GM18909 (cell line): ENCODE data around the gene PRKCA.

Experiments used
- ATAC-seq: cut with Tn5 transposase; IDR thresholded peaks from one replicate; pipeline ENCODE4 v1.9.1; 2021; ENCODE audit warnings: mild to moderate bottlenecking; ENCODE audit not compliant: unreplicated experiment, poor library complexity

Gene PRKCA

DNA sequence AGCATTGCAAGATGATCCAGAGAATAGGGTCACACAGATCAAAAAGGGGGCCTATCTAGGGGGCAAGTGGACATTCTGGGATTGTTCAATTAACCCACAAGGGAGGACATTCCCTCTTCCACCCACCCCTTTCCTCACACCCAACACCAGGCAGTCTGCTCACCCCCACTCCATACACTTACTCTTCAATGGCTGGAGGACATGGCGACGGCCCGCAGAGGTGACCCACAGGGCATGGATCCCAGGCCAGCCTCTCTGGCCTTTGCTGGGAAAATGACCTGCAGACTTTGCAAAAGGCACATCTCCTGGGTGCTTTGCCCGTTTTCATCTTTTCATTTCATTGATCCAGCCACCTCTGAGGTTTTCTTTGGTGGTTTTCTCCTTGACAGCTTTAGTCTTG is 530.8 kb downstream of the PRKCA start:
- ATAC-seq, result no peak

DNA sequence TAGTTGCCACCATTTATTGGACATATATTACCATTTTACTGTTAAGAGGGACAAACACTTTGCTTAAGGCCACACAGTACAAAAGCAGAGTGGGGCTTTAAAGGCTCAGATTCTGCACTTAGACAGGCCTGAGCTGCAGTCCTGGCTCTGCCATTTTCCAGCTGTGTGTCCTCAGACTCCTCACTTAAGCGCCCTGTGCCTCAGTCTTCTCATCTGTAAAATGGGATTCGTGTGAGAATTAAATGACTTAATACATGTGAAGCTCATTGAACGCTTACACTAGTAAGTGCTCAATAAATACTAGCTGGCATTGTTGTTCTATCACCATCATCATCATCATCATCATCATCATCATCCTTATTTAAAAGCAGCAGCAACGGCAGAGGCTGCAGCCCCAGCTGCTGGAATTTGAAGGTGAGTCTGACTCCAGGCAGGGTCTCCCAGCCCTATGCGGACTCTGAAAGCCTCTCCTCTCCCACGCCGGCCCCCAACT is 532.1 kb downstream of the PRKCA start:
- no peak for ATAC-seq

DNA sequence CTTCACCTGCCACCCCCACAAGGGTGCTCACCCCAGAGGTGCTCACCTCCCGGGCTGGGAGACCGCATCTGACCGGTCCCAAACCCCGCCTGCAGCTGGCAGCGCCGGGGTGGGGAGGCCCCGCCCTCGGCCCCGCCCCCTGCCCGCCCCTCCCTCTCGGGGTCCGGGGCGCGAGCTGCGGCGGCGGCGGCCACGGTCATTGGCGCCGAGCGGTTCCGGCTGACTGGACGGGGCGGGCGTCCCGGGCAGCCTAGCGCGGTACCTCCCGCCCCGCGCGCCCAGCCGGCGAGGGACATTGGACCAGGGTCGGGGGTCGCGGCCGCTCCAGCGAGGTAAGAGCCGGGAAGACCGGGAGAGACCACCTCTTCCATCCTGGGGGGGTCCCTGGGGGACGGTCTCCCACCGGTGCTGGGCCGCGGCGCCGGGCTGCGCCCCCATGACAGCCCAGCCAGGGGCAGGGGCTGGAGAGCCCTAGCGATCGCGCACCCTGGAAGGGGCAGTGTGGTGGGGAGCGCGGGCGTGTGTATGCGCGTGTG is 532.6 kb downstream of the PRKCA start, which contains the start of gene CACNG5:
CACNG5 (plus strand) TSS at position 199 of the 536 bp plus-strand sequence. CDS start 42,216 bp downstream, outside the sequence.
- ATAC-seq, result no peak

DNA sequence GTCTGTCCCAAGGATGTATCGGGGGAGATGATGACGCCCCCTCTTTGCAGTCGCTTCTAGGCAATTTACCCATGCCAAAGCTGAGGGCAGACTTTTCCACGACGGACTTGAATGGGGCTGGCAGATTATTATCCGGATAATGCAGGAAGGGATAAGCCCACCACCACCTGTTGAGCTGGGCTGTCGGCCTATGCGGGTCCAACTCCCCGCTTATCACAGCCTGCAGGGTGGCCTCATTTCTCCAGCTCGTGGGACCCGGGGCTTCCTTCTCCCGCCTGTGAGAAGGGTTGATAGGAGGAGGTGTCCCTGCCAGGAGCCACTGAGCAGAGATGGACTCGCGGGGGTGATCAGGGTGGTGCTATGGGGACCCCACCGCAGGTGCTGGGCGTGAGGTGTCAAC is 533.1 kb downstream of the PRKCA start:
- ATAC-seq, result no peak

DNA sequence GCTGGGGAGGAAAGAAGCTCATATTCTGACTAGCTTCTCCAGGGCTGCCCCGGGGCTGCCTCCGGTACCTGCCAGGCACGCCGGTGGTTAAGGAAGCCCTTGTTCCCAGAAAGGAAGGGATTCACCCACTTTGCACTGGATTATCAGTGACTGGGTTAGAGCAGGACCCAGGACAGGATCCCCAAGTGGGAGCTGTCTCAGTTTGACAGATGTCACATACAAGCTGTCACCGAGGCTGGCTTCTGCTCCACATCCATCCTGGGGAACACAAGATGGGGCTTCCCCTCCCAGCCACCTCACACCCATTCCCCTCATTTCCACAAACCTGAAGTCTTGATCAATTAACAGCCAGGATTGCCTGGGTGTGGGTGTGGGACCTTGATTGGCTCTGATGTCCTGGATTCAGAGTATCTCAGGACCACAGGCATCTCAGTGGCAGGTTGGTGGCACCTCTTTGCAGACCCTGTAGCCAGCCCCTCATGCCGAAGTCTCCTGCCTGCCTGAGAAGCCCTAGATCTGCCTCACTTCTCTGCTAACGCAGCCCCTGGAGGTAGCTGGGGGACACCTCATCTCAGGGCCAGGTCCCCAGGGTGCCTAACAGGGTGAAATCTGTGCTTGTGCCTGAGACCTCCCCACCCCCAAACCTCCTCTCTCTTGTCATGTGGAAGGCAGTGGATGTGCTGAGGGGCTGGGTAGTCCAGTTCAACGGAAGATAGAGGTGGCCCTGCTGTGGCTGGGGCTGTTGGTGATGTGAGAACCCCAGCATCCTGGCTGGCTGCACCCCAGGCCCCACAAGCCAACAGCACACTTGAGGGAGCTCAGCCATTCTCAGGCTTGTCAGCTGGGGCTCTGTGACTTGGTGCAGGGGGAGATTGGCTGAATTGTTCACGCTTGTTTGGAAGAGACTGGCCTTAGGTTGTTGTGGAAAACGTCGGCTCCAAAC is 533.9 kb downstream of the PRKCA start:
- ATAC-seq, result no peak

DNA sequence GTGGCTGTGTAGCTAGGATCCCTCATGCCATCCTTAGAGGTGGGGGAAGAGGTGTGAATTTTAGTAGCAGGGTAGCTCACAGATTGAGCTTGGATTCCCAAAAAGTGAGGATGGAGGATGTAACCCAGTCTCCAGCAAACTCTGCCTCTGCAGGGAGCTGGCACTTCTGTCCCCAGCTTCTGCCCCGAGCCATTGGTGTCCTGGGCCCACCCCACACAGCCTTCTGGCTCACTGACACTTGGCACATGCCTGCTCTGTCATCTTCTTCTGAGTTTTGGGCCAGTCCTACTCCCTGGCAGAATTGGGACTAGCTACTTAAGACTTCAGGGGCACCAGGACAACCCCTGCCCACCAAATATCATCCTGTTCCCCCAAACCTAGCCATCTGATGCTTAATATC is 534.8 kb downstream of the PRKCA start:
- no peak for ATAC-seq

DNA sequence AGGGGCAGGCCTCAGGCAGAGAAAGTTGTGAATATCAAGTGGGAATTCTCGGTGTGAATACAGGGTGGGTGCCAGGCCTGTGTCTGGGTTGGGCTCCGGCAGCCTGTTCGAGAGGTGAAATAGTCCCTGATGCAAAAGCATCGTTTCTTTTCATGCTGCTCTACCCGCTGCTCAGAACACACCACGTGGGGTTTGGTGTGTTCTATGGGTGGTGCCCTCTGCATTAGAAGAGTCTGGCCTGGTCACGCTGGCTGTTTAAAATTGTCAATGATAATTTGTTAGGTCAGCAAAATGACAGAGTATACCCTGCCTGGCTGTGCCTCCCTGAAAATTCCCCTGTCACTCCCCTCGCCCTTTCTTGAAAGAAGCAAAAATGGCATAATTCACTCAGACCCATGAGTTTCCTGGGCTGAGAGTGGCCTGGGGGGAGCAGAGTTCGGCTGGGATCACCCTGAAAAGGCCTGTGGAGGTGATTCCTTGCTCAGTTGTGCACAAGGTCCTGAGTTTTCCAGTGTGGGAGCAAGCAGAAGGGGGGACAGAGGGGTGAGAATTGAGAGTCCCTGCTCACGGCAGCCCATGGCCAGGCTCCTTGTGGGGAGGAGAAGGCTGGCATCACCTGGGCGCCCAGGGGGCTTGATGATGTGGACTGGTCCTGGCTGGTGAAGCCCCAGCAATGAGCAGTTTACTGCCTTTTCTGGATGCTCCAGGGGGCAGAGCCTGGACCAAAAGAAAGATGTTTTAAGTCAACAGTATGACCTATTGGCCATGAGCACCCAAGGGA is 535.7 kb downstream of the PRKCA start:
- no peak for ATAC-seq

DNA sequence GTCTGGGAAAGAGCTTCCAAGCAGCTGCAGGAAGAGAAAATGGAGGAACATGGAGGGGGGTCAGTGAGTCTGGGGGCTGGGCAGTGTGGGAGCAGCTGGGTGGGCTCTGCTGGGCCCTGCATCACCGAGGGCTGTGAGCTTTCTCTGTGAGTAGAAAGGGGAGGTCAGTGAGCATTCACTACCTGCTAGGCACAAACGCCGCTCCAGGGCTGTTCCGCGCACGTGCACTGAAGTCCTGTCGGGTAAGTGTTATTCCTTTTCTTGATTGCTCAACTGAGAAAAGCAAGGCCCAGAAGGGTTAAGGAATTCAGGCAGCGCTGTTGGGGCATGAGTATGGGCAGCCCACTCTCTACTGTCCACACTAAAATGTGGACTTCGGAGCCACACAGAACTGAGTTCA is 537.2 kb downstream of the PRKCA start:
- ATAC-seq, result no peak

DNA sequence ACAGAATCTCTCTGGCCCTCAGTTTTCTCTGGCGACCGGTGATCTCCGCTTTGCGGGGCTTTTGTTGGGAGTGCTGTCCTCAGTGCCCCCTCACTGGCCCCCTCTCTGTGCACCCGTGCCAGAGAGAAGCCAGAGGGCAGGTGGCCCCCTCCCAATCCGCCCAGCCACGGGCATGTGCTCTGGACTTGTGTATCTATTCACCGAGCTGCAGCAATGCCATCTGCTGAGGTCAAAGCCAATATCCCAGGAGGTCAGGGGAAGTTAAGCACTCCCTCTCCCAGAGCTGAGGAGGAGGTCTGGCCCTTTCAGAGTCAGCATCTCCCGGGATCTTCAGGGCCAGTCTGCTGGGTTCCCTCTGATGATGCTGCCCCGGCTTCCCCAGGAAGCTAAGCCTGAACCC is 537.6 kb downstream of the PRKCA start:
- no peak for ATAC-seq

DNA sequence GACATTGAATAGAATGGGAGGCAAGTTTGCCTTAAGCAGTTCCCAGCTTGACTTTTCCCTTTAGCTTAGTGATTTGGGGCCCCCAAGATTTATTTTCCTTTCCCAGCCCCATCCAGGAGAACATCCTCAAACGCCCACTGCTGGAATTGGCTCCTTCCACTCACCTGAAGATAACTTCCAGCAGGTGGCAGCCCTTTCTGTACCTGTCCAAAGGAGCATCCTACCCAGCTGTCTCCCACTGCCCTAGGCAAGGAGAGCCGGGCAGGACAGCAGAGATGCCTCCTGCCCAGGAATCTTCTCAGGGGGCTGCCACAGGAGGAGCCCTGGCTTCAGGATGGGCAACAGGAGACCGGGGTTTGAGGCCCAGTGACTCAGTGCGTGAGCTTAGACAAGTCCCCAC is 538.9 kb downstream of the PRKCA start:
- no peak for ATAC-seq

DNA sequence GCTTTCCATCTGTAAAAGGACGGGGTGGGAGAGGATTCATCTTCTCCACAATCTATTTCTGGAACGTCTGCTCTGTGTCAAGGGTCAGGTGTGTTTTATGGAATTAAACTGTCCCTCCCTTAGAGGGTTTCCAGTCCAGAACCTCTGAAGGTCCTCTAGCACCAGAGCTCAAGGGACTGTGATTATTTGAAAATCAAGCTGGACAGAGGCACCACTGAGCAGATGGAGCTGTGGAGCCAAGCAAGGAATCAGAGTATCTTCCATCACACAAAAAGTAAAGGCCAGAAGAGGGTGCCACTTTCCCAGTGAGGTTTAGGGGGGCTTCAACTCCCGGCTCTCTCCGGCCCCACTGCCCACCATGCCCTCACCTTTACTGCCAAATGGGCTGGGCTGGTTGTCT is 539.3 kb downstream of the PRKCA start:
- ATAC-seq, result no peak

DNA sequence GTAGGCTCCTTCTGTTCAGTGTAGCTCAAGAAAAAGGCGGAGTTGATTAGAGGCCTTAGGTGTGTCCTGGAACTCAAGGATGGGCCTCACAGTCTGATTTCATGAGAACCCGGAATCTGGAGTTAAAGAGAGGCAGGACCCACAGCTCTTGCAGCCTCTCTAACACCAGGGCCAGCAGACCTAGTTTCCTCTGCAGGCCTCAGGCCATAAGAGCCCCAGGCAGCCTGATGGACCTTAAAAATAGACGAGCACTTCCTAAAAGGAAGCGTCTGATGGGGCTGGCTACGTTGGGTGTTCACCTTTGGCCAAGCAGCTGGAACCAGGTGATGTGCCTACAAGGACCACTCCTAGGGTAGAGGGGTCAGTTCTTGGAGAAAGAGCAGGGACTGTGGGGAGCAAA is 540.1 kb downstream of the PRKCA start:
- ATAC-seq, result no peak

DNA sequence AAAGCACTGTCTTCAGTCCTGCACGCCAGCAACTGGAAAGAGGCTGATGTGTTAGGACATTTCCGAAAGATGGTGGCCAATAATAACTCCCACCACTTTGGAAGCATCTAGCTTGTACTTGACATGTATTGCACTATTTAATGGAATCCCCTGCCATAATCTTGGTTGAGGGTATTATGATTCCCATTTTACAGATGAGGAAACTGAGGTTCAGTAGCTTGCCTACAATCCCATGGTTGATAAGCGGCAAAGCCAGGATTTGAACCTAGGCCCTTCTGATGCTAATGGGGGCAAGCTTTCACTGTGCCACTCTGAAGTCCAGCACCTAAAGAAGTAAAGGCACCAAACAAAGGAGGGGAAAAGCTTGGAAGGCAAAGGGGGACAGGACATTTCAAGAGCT is 540.5 kb downstream of the PRKCA start:
- no peak for ATAC-seq

DNA sequence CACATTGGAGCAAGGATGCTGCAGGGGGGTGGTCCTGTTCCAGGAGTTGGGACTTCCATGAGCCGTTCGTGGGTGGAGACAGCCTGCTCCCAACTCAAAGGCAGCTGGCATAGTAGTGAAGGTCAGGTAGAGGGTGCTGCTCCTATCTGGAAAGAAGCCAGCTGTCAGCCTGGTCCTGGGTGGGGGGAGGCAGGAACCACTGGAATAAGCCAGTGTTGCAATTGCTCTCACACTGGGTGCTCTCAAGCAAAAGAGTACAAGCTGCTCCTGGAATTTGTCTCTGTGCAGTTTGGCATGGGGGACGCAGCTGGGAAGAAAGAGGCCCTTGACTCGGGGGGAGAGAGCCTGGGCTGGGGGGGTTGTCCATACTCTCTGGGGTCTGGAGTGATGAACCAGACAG is 541.2 kb downstream of the PRKCA start:
- ATAC-seq, result no peak

DNA sequence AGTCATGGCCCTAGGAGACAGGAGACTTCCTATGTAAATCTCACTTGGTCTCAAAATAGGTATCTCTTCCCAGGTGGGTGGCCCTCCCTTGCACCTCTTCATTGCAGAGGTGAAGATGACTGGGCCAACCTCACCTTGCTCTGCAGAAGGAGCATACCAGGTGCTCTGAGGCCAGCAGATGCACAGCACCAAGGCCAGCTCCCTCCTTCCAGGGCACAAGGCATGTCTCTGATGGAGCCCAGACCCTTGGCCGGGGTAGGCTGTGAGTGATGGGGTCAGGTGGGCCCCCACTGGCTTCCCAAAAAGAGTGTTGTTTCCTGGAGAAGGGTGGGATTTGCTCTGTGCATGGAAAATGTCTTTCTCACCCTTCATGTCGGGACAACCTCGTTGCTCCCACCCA is 545.3 kb downstream of the PRKCA start:
- ATAC-seq, result no peak

DNA sequence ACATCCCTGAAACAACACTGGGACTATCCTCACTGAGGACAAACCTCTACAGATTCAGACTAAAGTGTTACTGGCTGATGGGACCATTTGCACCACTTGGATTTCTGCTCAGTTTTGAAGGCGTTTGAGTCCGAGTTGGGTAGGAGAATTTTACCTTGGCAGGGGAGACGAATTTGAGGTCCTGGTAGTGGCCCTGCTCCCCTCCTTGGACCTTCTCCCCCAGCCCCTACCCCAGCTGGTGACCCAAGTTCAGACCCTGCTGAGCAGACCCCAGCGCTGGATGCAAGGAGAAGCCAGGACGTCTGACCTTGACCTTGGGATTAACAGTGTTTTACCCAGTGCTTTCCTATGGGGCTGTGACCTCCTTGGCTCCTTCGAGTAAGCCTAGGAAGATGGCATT is 546.1 kb downstream of the PRKCA start:
- no peak for ATAC-seq

DNA sequence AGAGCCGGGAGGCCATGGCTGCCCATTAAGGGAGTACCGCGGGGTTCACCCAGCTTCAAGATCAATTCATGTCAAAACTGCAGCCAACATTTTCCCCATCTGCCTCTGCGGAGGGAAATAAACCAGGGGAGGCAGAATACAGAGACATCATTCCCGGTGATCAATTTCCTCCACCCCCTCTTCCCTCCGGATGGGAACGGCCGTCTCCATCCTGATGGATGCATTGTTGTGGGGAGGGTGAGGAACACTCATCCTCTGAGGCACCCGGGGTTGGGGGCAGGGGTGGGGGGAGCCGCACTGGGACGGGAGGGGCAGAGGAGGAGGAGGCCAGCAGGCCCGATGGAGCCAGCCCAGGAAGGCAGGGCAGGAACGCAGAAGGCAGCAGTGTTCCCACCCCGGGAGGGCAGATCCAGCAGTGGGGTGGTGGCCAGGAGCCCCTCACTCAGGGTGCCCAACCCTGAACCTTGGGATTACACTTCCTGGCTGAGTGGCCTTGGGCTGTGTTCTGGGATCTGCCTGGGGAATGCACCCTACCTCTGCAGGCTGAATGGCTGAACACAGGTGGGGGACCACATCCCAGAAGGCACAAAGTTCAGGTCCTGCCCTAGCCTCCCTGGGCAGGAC is 546.7 kb downstream of the PRKCA start:
- no peak for ATAC-seq

DNA sequence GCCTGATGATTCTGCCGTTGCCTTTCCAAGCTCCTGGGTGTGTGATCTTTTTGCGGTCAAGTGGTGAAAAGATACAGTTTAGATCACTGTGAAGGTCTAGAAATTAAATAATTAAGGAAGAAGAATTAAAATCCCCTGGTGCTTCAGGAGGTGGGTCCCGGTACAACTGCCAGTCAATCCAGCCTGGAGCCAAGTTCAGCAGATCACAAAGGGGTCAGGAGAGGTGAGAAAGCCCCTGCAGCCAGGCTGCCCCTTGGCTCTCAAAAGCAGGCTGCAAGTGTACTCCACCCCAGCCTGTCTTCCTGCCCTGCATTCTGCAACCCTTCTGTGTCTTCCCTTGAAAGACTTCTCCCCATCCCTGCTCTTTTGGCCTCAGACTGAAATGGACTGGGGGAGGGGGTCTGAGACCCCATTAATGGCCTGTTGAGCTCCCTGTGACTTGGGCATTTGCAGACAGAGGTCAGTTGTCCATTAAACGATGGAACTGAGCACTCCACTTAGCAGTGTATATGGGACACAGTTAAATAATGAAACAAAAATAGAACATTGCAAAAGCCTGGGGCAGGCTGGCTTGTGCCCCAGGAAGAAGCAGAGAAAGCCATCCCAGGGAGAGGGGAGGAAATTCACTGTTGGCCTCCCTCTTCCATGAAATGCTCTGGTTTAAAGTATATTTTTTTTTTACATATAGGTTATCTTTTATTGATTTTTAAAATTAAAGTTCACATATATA is 547.6 kb downstream of the PRKCA start:
- ATAC-seq, result no peak

DNA sequence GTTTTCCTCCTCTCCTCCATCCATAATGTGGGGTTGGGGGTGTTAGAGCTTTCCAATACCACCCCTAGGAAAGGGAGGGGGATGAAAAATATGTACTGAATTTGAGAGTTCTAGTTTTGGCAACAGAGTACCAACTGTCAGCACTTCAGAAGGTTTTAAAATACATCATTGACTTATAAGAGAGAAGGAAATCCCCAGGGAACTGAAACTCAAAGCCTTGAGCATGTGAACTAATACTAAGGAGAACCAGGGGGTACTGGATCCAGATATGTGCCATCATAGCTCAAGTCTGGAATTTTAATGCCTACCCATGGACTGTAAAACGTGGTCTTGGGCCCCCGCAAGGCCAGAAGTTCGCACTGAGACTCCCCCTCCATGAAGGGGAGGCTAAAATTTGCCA is 548.3 kb downstream of the PRKCA start:
- ATAC-seq, result no peak

DNA sequence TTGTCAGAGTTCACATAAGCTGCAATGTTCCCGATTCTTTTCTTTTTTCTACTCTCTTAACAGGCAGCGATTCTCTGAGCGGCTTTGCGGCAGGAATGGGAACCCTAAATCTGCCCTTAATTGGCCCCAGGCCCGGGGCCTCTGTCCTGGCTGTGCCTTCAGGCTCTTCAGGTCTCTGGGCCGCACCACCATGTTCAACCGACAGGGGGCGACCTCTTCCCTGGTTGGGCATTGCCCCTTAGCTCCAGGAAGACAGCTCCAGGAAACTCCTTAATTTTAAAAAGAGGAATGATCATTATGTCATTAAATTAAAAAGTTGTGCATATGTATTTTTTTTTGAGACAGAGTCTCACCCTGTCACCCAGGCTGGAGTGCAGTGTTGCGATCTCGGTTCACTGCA is 552.8 kb downstream of the PRKCA start:
- no peak for ATAC-seq
